ENCODE measurements around the gene DICER1.

Gene DICER1

DNA sequence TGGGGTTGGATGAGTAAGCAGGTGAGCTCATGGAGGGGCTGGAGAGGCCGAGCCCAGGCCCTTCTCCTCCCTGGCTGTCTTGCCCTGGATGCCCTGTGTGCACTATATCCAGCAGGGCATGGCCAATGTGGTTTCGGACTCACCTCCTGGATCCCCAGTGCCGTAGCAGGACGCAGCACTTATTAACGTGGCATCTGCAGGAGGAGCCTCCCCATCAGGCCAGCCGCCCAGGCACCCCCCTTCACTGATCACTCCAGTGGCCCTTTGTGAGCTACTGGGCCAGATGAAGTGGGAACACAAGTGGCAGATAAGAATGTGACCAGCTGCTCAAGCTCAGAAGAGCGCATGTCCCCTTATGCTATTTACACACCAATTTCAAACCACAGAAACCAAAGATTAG is 43.1 kb upstream of the DICER1 start:
- no peaks in the 10 kb centered on the region for H3F3A ChIP-seq (ENCODE audit: insufficient read depth, low read length)
- H2AFZ ChIP-seq (ENCODE audit: low read length) = no peak overlapping the region
- no peaks in the 10 kb centered on the region for H3K9me2 ChIP-seq (replicated peaks; ENCODE audit: insufficient read depth, low read length)
- no peaks in the 10 kb centered on the region for H3K4me1 ChIP-seq (ENCODE audit: low read length)
- no peak overlapping the region for H3K9ac ChIP-seq (ENCODE audit: low read length)
- H3K36me3 ChIP-seq (replicated peaks; ENCODE audit: insufficient read depth, low read length) = no peaks in the 10 kb centered on the region
- TF ChIP-seq EZH2phosphoT487 (IDR thresholded peaks at IDR 0.05; ENCODE audit: low read length) (no peak), EZH2 (optimal IDR thresholded peaks at IDR 0.05; ENCODE audit: low read depth, low read length) (no peak)
- TF ChIP-seq, protein P1, sequence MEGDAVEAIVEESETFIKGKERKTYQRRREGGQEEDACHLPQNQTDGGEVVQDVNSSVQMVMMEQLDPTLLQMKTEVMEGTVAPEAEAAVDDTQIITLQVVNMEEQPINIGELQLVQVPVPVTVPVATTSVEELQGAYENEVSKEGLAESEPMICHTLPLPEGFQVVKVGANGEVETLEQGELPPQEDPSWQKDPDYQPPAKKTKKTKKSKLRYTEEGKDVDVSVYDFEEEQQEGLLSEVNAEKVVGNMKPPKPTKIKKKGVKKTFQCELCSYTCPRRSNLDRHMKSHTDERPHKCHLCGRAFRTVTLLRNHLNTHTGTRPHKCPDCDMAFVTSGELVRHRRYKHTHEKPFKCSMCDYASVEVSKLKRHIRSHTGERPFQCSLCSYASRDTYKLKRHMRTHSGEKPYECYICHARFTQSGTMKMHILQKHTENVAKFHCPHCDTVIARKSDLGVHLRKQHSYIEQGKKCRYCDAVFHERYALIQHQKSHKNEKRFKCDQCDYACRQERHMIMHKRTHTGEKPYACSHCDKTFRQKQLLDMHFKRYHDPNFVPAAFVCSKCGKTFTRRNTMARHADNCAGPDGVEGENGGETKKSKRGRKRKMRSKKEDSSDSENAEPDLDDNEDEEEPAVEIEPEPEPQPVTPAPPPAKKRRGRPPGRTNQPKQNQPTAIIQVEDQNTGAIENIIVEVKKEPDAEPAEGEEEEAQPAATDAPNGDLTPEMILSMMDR (IDR thresholded peaks at IDR 0.05; ENCODE audit: low read length) = no peak
- H3K9me3 ChIP-seq (replicated peaks; ENCODE audit: insufficient read depth, low read length) = no peaks in the 10 kb centered on the region
- no peak overlapping the region for H3K4me3 ChIP-seq (ENCODE audit: low read length)
- no peaks in the 10 kb centered on the region for H3K79me2 ChIP-seq (ENCODE audit: low read length)
- H3K27ac ChIP-seq (ENCODE audit: low read length) = no peak overlapping the region
- no peak for DNase-seq
- H4K20me1 ChIP-seq (ENCODE audit: insufficient read depth, low read length) = no peaks in the 10 kb centered on the region
- no peaks in the 10 kb centered on the region for H3K27me3 ChIP-seq (replicated peaks; ENCODE audit: insufficient read depth, low read length)
- no peak overlapping the region for H3K4me2 ChIP-seq (ENCODE audit: low read depth, low read length)

DNA sequence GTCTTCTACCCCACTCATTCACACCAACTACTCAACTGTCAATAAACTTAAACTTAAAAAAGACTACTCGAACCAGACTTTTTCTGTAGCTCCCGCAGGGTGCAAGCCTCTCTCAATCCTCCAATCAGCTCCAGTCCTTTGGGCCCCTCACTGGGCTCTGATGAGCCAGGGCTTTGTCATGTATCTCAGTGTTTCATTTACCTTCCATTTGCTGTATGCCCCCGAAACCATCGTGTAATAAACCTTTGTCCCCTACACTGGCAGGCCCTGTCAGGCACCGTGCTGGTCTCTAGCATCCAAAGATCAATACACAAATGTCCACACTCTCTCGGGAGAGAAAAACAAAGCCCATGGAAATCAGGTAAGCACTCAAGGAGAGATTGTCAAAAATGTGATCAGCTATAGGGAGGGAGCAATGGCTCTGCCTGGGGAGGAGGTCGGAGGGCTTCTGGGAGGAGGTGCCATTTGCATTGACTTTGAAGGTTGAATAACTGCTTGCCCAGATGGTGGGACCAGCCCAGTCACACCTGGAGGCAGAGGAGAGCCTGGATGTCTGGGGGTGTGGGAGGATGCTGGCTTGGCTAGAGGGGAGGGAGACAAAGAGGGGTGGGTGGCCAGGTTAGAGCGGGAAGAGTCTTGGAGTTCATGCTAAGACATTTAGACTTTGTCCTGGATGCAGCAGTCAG is 42.1 kb upstream of the DICER1 start:
- H3K36me3 ChIP-seq (replicated peaks; ENCODE audit: insufficient read depth, low read length) = no peaks in the 10 kb centered on the region
- H3K27ac ChIP-seq (ENCODE audit: low read length) = no peak overlapping the region
- no peaks in the 10 kb centered on the region for H4K20me1 ChIP-seq (ENCODE audit: insufficient read depth, low read length)
- no peaks in the 10 kb centered on the region for H3K9me3 ChIP-seq (replicated peaks; ENCODE audit: insufficient read depth, low read length)
- H3K9ac ChIP-seq (ENCODE audit: low read length) = no peak overlapping the region
- no peaks in the 10 kb centered on the region for H3K79me2 ChIP-seq (ENCODE audit: low read length)
- no peaks in the 10 kb centered on the region for H3K4me1 ChIP-seq (ENCODE audit: low read length)
- no peak for TF ChIP-seq EZH2 (optimal IDR thresholded peaks at IDR 0.05; ENCODE audit: low read depth, low read length)
- TF ChIP-seq, protein P1 (IDR thresholded peaks at IDR 0.05; ENCODE audit: low read length) = no peak
- TF ChIP-seq EZH2phosphoT487 (IDR thresholded peaks at IDR 0.05; ENCODE audit: low read length) = no peak
- no peak overlapping the region for H3K4me3 ChIP-seq (ENCODE audit: low read length)
- DNase-seq = no peak
- no peaks in the 10 kb centered on the region for H3F3A ChIP-seq (ENCODE audit: insufficient read depth, low read length)
- H2AFZ ChIP-seq (ENCODE audit: low read length) = no peak overlapping the region
- H3K27me3 ChIP-seq (replicated peaks; ENCODE audit: insufficient read depth, low read length) = no peaks in the 10 kb centered on the region
- H3K9me2 ChIP-seq (replicated peaks; ENCODE audit: insufficient read depth, low read length) = no peaks in the 10 kb centered on the region
- H3K4me2 ChIP-seq (ENCODE audit: low read depth, low read length) = no peak overlapping the region

DNA sequence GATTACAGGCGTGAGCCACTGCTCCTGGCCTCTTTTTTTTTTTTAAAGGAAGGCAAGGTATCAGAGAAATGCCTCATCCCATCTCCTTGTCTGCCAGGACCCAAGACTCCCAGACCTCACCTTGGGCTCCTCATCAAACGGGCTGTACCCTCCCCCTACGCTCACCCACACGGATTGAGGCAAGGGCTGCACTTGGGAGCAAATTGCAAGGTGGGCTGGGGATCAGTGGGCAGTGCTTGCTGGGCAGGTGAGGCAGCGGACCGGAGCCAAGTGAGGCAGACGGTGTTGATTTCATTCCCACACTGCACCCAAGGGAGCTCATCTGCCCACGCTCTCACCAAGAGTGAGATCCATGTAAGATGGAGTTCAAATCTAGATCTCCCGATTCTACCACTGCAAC is 41.0 kb upstream of the DICER1 start:
- Histone ChIP-seq H3K4me3 (ENCODE audit: low read length) (no peak overlapping the region), H3K4me2 (ENCODE audit: low read depth, low read length) (no peak overlapping the region), H4K20me1 (ENCODE audit: insufficient read depth, low read length) (no peaks in the 10 kb centered on the region), H3F3A (ENCODE audit: insufficient read depth, low read length) (no peaks in the 10 kb centered on the region), H3K9me3 (replicated peaks; ENCODE audit: insufficient read depth, low read length) (no peaks in the 10 kb centered on the region), H3K4me1 (ENCODE audit: low read length) (no peaks in the 10 kb centered on the region), H2AFZ (ENCODE audit: low read length) (no peak overlapping the region), H3K27me3 (replicated peaks; ENCODE audit: insufficient read depth, low read length) (no peaks in the 10 kb centered on the region), H3K9ac (ENCODE audit: low read length) (no peak overlapping the region), H3K27ac (ENCODE audit: low read length) (no peak overlapping the region), H3K36me3 (replicated peaks; ENCODE audit: insufficient read depth, low read length) (no peaks in the 10 kb centered on the region), H3K9me2 (replicated peaks; ENCODE audit: insufficient read depth, low read length) (no peaks in the 10 kb centered on the region), H3K79me2 (ENCODE audit: low read length) (no peaks in the 10 kb centered on the region)
- TF ChIP-seq, protein P1 (IDR thresholded peaks at IDR 0.05; ENCODE audit: low read length) = no peak
- TF ChIP-seq EZH2phosphoT487 (IDR thresholded peaks at IDR 0.05; ENCODE audit: low read length) (no peak), EZH2 (optimal IDR thresholded peaks at IDR 0.05; ENCODE audit: low read depth, low read length) (no peak)
- no peak for DNase-seq

All from MM.1S (cell line).